Measurements from ENCODE around the gene COL19A1. TPM values are rescaled to one million over a fixed set of nuclear protein-coding genes. Genes with fewer than 3 reads are reported as not detected.
"Not testable (repeated sequence)": the region's sequence is repeated elsewhere in the genome, so short reads cannot be mapped to it uniquely, and the experiment has no call there.

Gene COL19A1
- total RNA-seq, 2 donors from 2014 or later: 1.4 to 1.5 TPM

DNA sequence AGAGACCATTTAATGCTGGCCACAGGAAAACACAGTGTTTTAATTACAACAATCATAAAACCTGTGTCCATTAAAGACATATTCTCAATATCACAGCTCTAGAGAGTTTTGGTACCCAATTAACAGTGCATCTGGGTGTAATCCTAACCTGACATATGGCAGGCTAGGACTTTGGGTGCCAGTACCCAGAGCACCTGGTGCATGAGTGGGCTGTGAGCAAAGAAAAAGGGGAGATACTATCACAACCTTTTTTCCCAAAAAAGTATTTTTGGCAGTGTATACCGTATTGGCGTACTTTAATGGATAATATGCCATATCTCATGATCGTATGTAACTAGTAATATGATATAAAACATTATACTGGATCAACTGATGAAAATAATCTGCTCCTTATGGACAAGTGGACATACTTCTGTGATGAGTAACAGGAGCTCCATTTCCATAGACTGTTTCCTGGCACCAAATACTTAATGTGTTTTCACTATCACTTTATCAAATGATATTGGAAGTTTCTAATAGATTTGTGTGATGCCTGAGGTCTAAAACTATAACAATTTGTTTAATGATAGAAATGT lies 91.7 kb downstream of the COL19A1 start:
- no CpG with 5 or more reads among the region's 3 CpGs for WGBS, 2 experiments (ENCODE audit: insufficient coverage in 1 of 2, insufficient read length in 1 of 2)
- no peaks in the 10 kb centered on the region for H3K4me1 ChIP-seq (ENCODE audit: control insufficient read depth, insufficient read depth, low read length)
- DNase-seq: no peak
- Mint-ChIP-seq H3K4me3 (no peak overlapping the region), H3K27ac (no peak overlapping the region), H3K4me1 (no peaks in the 10 kb centered on the region), H3K36me3 (ENCODE audit: low read depth) (no peaks in the 10 kb centered on the region), H3K27me3 (ENCODE audit: insufficient read depth) (no peaks in the 10 kb centered on the region), H3K9me3 (no peaks in the 10 kb centered on the region)
- H3K27me3 ChIP-seq (ENCODE audit: control insufficient read depth, insufficient read depth, low read length, poor library complexity, severe bottlenecking): no peaks in the 10 kb centered on the region
- no peak overlapping the region for H3K4me3 ChIP-seq (ENCODE audit: low read length)
- H3K9ac ChIP-seq (ENCODE audit: extremely low read depth, low read length, poor library complexity, severe bottlenecking): no peak overlapping the region
- TF ChIP-seq, protein P1, sequence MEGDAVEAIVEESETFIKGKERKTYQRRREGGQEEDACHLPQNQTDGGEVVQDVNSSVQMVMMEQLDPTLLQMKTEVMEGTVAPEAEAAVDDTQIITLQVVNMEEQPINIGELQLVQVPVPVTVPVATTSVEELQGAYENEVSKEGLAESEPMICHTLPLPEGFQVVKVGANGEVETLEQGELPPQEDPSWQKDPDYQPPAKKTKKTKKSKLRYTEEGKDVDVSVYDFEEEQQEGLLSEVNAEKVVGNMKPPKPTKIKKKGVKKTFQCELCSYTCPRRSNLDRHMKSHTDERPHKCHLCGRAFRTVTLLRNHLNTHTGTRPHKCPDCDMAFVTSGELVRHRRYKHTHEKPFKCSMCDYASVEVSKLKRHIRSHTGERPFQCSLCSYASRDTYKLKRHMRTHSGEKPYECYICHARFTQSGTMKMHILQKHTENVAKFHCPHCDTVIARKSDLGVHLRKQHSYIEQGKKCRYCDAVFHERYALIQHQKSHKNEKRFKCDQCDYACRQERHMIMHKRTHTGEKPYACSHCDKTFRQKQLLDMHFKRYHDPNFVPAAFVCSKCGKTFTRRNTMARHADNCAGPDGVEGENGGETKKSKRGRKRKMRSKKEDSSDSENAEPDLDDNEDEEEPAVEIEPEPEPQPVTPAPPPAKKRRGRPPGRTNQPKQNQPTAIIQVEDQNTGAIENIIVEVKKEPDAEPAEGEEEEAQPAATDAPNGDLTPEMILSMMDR (conservative IDR thresholded peaks at IDR 0.05): no peak
- no peaks in the 10 kb centered on the region for H3K36me3 ChIP-seq (ENCODE audit: control insufficient read depth, insufficient read depth, low read length)
- no peak overlapping the region for H3K27ac ChIP-seq (ENCODE audit: low read depth, low read length)
- no peaks in the 10 kb centered on the region for H3K9me3 ChIP-seq (ENCODE audit: control insufficient read depth, low read length)

DNA sequence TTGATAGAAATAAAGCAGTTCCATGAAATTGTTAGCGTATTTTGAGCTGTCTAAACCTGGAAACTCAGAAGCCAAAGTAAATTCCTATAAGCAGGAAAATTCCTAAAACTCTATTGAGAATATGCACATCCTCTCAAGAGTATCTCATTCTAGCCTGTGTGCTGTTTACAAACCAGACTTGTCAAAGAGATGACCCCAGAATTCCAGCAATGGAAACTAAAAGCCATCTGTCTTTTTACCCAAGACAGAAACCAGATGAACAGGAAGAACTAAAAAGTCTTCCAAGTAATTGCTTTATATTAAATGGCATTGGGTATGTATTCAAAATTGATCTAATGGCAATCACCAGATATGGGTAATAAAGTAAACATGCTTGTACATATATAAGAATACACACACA lies 92.6 kb downstream of the COL19A1 start:
- 100% methylated on average over 1 of the region's 1 CpG; no CpG with 5 or more reads in 1 of the 2 experiments for WGBS, 2 experiments (ENCODE audit: insufficient coverage in 1 of 2, insufficient read length in 1 of 2)
- Histone ChIP-seq H3K36me3 (ENCODE audit: control insufficient read depth, insufficient read depth, low read length) (no peaks in the 10 kb centered on the region), H3K9ac (ENCODE audit: extremely low read depth, low read length, poor library complexity, severe bottlenecking) (no peak overlapping the region), H3K4me3 (ENCODE audit: low read length) (no peak overlapping the region), H3K9me3 (ENCODE audit: control insufficient read depth, low read length) (no peaks in the 10 kb centered on the region), H3K27me3 (ENCODE audit: control insufficient read depth, insufficient read depth, low read length, poor library complexity, severe bottlenecking) (no peaks in the 10 kb centered on the region), H3K27ac (ENCODE audit: low read depth, low read length) (no peak overlapping the region), H3K4me1 (ENCODE audit: control insufficient read depth, insufficient read depth, low read length) (no peaks in the 10 kb centered on the region)
- TF ChIP-seq, protein P1 (conservative IDR thresholded peaks at IDR 0.05): no peak
- no peak for DNase-seq
- H3K36me3 Mint-ChIP-seq (ENCODE audit: low read depth): no peaks in the 10 kb centered on the region
- no peaks in the 10 kb centered on the region for H3K9me3 Mint-ChIP-seq
- H3K27me3 Mint-ChIP-seq (ENCODE audit: insufficient read depth): no peaks in the 10 kb centered on the region
- H3K27ac Mint-ChIP-seq: no peak overlapping the region
- H3K4me1 Mint-ChIP-seq: no peaks in the 10 kb centered on the region
- H3K4me3 Mint-ChIP-seq: no peak overlapping the region

DNA sequence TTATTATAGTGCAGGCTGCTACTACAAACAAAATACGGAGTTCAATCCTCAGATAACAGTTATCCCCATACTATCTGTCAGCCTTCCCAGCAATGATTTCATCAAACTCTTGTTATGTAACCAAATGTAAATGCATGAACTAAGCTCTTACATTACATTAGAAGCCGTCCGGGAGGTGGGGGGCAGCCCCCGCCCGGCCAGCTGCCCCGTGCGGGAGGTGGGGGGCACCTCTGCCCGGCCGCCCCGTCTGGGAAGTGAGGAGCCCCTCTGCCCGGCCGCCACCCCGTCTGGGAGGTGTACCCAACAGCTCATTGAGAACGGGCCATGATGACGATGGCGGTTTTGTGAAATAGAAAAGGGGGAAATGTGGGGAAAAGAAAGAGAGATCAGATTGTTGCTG lies 99.6 kb downstream of the COL19A1 start:
- 92% methylated on average over 16 of the region's 16 CpGs; no CpG with 5 or more reads in 1 of the 2 experiments for WGBS, 2 experiments (ENCODE audit: insufficient coverage in 1 of 2, insufficient read length in 1 of 2)
- H3K4me1 Mint-ChIP-seq; H3K4me3 ChIP-seq (ENCODE audit: low read length); H3K36me3 Mint-ChIP-seq (ENCODE audit: low read depth); DNase-seq; H3K9ac ChIP-seq (ENCODE audit: extremely low read depth, low read length, poor library complexity, severe bottlenecking); H3K27ac ChIP-seq (ENCODE audit: low read depth, low read length); H3K27me3 ChIP-seq (ENCODE audit: control insufficient read depth, insufficient read depth, low read length, poor library complexity, severe bottlenecking); H3K27ac Mint-ChIP-seq; H3K4me3 Mint-ChIP-seq; H3K27me3 Mint-ChIP-seq (ENCODE audit: insufficient read depth); H3K9me3 ChIP-seq (ENCODE audit: control insufficient read depth, low read length); H3K9me3 Mint-ChIP-seq; H3K4me1 ChIP-seq (ENCODE audit: control insufficient read depth, insufficient read depth, low read length); H3K36me3 ChIP-seq (ENCODE audit: control insufficient read depth, insufficient read depth, low read length): not testable (repeated sequence)

DNA sequence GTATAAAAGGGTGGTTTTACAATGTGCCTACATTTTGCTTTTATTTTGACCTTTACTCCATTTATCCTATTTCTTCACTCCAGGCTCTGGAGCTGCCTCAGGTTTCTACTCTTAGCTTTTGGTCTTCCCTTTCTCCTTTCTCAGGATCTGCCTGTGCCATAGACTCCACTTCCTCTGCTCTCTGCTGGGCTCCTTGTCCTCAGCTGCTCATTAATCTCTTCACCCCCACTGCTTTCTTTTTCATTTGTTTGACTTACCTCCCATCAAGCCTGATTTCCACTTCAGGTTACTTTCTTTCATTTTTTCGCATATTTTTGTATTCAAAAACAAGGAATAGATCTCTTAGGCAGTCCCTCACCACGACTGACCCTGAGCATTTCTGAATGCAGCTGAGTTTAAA lies 106.8 kb downstream of the COL19A1 start:
- peaks cover 15% of the 10 kb centered on the region for H3K4me1 Mint-ChIP-seq
- DNase-seq: no peak
- 13% methylated on average over 2 of the region's 2 CpGs; no CpG with 5 or more reads in 1 of the 2 experiments for WGBS, 2 experiments (ENCODE audit: insufficient coverage in 1 of 2, insufficient read length in 1 of 2)
- H3K9me3 ChIP-seq (ENCODE audit: control insufficient read depth, low read length): no peaks in the 10 kb centered on the region
- no peak overlapping the region for H3K27ac ChIP-seq (ENCODE audit: low read depth, low read length)
- H3K27ac Mint-ChIP-seq: no peak overlapping the region
- H3K4me1 ChIP-seq (ENCODE audit: control insufficient read depth, insufficient read depth, low read length): no peaks in the 10 kb centered on the region
- no peak overlapping the region for H3K9ac ChIP-seq (ENCODE audit: extremely low read depth, low read length, poor library complexity, severe bottlenecking)
- no peaks in the 10 kb centered on the region for H3K27me3 ChIP-seq (ENCODE audit: control insufficient read depth, insufficient read depth, low read length, poor library complexity, severe bottlenecking)
- H3K4me3 ChIP-seq (ENCODE audit: low read length): no peak overlapping the region
- no peaks in the 10 kb centered on the region for H3K9me3 Mint-ChIP-seq
- H3K4me3 Mint-ChIP-seq: no peak overlapping the region
- TF ChIP-seq, protein P1 (conservative IDR thresholded peaks at IDR 0.05): no peak
- no peaks in the 10 kb centered on the region for H3K36me3 Mint-ChIP-seq (ENCODE audit: low read depth)
- H3K27me3 Mint-ChIP-seq (ENCODE audit: insufficient read depth): no peaks in the 10 kb centered on the region
- H3K36me3 ChIP-seq (ENCODE audit: control insufficient read depth, insufficient read depth, low read length): no peaks in the 10 kb centered on the region
